MM.1S (cell line): ENCODE results near the gene TASL.
"Not testable (repeated sequence)": the region's sequence is repeated elsewhere in the genome, so short reads cannot be mapped to it uniquely, and the experiment has no call there.

Experiments used
- DNase-seq: peaks from one replicate; pipeline ENCODE4 v3.0.0-alpha.2; 2015
- H2AFZ ChIP-seq: fragments of 300-600 bp; sonication (generic); 2 replicates; pipeline ENCODE4 v1.6.0; 2016; ENCODE audit warnings: antibody characterized with exemption, low read length
- H3F3A ChIP-seq: fragments of 300-600 bp; sonication (generic); 2 replicates; pipeline ENCODE4 v1.6.1; 2016; ENCODE audit warnings: mild to moderate bottlenecking, antibody characterized with exemption, low read length, moderate library complexity, mixed read lengths; ENCODE audit not compliant: insufficient read depth
- H3K27ac ChIP-seq: fragments of 300-600 bp; sonication (generic); 2 replicates; pipeline ENCODE4 v1.5.1; 2016; ENCODE audit warnings: mild to moderate bottlenecking, low read length
- H3K27me3 ChIP-seq: fragments of 300-600 bp; sonication (generic); replicated peaks from 2 replicates; pipeline ENCODE4 v1.6.0; 2016; ENCODE audit warnings: low read length; ENCODE audit not compliant: insufficient read depth
- H3K36me3 ChIP-seq: fragments of 300-600 bp; sonication (generic); replicated peaks from 2 replicates; pipeline ENCODE4 v1.6.1; 2016; ENCODE audit warnings: mild to moderate bottlenecking, low read length, mixed read lengths; ENCODE audit not compliant: insufficient read depth
- H3K4me1 ChIP-seq: fragments of 300-600 bp; sonication (generic); 2 replicates; pipeline ENCODE4 v1.6.1; 2016; ENCODE audit warnings: low read length, mixed read lengths
- H3K4me2 ChIP-seq: fragments of 300-600 bp; sonication (generic); 2 replicates; pipeline ENCODE4 v1.6.0; 2016; ENCODE audit warnings: low read depth, low read length
- H3K4me3 ChIP-seq: fragments of 300-600 bp; sonication (generic); 2 replicates; pipeline ENCODE4 v1.5.1; 2016; ENCODE audit warnings: low read length, mixed read lengths
- H3K79me2 ChIP-seq: fragments of 300-600 bp; sonication (generic); 2 replicates; pipeline ENCODE4 v1.6.1; 2016; ENCODE audit warnings: mixed run types, low read length, mixed read lengths
- H3K9ac ChIP-seq: fragments of 300-600 bp; sonication (generic); 2 replicates; pipeline ENCODE4 v1.6.1; 2016; ENCODE audit warnings: low read length, mixed read lengths
- H3K9me2 ChIP-seq: fragments of 300-600 bp; sonication (generic); replicated peaks from 2 replicates; pipeline ENCODE4 v1.6.1; 2016; ENCODE audit warnings: mild to moderate bottlenecking, low read length, mixed read lengths; ENCODE audit not compliant: insufficient read depth
- H3K9me3 ChIP-seq: fragments of 300-600 bp; sonication (generic); replicated peaks from 2 replicates; pipeline ENCODE4 v1.6.1; 2016; ENCODE audit warnings: mild to moderate bottlenecking, low read length, mixed read lengths; ENCODE audit not compliant: insufficient read depth
- H4K20me1 ChIP-seq: fragments of 300-600 bp; sonication (generic); 2 replicates; pipeline ENCODE4 v1.6.1; 2016; ENCODE audit warnings: mild to moderate bottlenecking, low read length, moderate library complexity, mixed read lengths; ENCODE audit not compliant: insufficient read depth
- EZH2 ChIP-seq: fragments of 300-600 bp; sonication (generic); optimal IDR thresholded peaks from 2 replicates; pipeline ENCODE3; 2017; ENCODE audit warnings: low read depth, mild to moderate bottlenecking, antibody characterized with exemption, low read length, mixed read lengths
- EZH2phosphoT487 ChIP-seq: fragments of 300-600 bp; sonication (generic); IDR thresholded peaks from 2 replicates; pipeline ENCODE4 v1.6.1; 2018; ENCODE audit warnings: antibody characterized with exemption, low read length
- TF ChIP-seq, protein P1 (sequence below): fragments of 300-600 bp; sonication (generic); IDR thresholded peaks from 2 replicates; pipeline ENCODE4 v1.5.1; 2016; ENCODE audit warnings: antibody characterized with exemption, low read length, mixed read lengths

The TASL gene

DNA sequence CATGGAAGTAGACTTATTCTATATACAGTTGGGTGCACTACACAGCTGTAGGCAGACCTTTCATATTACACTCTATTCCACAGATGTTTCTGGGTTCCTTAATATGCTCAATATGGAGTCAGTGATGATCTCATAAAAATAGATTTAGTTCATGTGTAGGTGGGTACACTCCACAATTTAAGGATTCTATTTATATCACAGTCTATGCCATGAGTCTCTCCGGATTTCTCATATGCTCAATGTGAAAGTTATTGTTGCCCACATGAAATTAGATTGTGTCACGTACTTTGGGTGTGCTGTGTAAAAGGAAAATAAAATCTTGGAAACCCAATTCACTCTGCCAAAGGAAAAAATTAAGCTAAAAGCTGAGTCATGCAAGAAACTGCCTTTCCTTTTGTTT lies 32.5 kb upstream of the TASL start:
- H3K27me3 ChIP-seq: no peaks in the 10 kb centered on the region
- no peaks in the 10 kb centered on the region for H3K79me2 ChIP-seq
- no peaks in the 10 kb centered on the region for H3K36me3 ChIP-seq
- no peak overlapping the region for H2AFZ ChIP-seq
- no peaks in the 10 kb centered on the region for H3K9me3 ChIP-seq
- H3K9ac ChIP-seq: no peak overlapping the region
- no peak overlapping the region for H3K4me2 ChIP-seq
- no peak overlapping the region for H3K4me3 ChIP-seq
- DNase-seq: no peak
- no peaks in the 10 kb centered on the region for H4K20me1 ChIP-seq
- no peak overlapping the region for H3K27ac ChIP-seq
- no peak for TF ChIP-seq EZH2
- TF ChIP-seq, protein P1, sequence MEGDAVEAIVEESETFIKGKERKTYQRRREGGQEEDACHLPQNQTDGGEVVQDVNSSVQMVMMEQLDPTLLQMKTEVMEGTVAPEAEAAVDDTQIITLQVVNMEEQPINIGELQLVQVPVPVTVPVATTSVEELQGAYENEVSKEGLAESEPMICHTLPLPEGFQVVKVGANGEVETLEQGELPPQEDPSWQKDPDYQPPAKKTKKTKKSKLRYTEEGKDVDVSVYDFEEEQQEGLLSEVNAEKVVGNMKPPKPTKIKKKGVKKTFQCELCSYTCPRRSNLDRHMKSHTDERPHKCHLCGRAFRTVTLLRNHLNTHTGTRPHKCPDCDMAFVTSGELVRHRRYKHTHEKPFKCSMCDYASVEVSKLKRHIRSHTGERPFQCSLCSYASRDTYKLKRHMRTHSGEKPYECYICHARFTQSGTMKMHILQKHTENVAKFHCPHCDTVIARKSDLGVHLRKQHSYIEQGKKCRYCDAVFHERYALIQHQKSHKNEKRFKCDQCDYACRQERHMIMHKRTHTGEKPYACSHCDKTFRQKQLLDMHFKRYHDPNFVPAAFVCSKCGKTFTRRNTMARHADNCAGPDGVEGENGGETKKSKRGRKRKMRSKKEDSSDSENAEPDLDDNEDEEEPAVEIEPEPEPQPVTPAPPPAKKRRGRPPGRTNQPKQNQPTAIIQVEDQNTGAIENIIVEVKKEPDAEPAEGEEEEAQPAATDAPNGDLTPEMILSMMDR: no peak
- no peak for TF ChIP-seq EZH2phosphoT487
- H3K9me2 ChIP-seq: no peaks in the 10 kb centered on the region
- no peaks in the 10 kb centered on the region for H3K4me1 ChIP-seq
- no peaks in the 10 kb centered on the region for H3F3A ChIP-seq

DNA sequence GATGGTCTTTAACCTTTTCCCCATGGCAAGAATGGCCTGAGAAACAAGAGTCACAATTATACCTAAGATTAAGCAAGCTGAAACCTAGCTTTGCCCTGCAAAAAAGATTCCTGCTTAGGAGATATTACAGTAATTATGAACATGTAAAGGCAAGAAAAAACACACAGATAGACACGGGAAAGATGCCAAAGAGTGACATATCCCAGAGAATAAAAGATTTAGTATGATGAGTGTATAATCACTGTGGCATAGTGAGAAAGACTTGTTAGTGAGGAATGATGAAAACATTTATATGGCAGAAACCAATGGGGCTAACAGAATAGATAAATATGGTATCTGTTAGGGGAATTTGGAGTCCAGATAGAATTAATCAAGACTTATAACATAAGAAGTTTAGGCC lies 29.6 kb upstream of the TASL start:
- Histone ChIP-seq H3K4me2 (no peak overlapping the region), H3K27ac (no peak overlapping the region), H4K20me1 (no peaks in the 10 kb centered on the region), H2AFZ (no peak overlapping the region), H3K36me3 (no peaks in the 10 kb centered on the region), H3K9me2 (no peaks in the 10 kb centered on the region), H3K79me2 (no peaks in the 10 kb centered on the region), H3K4me3 (no peak overlapping the region), H3K27me3 (no peaks in the 10 kb centered on the region), H3F3A (no peaks in the 10 kb centered on the region), H3K4me1 (no peaks in the 10 kb centered on the region), H3K9ac (no peak overlapping the region), H3K9me3 (no peaks in the 10 kb centered on the region)
- TF ChIP-seq, protein P1: no peak
- no peak for TF ChIP-seq EZH2phosphoT487
- TF ChIP-seq EZH2: no peak
- DNase-seq: no peak

DNA sequence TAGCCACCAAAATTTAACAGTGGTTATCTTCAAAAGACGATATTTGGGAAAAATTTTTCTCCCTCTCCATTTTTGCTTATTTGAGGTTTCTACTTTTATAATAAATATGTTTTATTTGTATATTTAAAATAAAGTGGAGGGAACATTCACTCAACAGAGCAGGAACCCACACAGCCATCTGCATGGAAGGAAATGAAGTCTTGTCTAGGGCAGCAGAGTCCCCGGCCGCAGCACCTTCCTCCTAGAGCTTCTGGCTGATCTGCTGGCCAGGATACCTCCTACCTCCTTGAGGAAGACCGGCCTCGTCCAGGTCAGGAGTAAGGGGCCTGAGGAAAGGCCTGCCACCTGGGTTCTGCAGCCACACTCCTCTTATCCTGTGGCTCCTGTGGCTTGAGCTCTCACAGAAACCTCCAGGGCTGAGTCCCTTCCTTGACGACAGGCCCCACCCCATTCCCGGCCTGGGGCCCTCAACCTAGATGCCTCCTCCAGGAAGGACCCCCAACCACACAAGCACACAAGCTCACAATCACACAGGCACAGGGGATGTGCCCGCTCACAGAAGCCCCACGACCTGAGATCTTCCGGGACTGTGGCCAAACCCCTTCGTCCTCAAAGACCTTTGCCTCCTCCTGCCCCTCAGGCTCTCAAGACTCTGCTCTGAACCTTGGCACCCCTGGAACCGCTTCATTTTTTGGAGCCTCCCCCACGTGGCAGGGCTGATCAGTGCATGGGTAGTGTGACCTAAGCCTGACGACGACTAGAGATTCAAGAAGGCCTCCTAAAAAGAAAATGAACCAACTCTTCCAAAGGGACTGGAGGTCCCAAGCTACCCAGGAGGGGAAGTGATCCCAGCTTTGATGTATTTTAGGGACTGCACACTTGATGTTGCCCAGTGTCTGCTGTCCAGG lies 23.0 kb upstream of the TASL start:
- H3K9ac ChIP-seq, H2AFZ ChIP-seq, DNase-seq, H4K20me1 ChIP-seq, H3K4me2 ChIP-seq, H3K27me3 ChIP-seq, H3K36me3 ChIP-seq, H3K9me2 ChIP-seq, H3F3A ChIP-seq, H3K79me2 ChIP-seq, H3K4me1 ChIP-seq, H3K9me3 ChIP-seq, H3K27ac ChIP-seq, H3K4me3 ChIP-seq: not testable (repeated sequence)
